ENCODE results near the gene IFI16.

The IFI16 gene

DNA sequence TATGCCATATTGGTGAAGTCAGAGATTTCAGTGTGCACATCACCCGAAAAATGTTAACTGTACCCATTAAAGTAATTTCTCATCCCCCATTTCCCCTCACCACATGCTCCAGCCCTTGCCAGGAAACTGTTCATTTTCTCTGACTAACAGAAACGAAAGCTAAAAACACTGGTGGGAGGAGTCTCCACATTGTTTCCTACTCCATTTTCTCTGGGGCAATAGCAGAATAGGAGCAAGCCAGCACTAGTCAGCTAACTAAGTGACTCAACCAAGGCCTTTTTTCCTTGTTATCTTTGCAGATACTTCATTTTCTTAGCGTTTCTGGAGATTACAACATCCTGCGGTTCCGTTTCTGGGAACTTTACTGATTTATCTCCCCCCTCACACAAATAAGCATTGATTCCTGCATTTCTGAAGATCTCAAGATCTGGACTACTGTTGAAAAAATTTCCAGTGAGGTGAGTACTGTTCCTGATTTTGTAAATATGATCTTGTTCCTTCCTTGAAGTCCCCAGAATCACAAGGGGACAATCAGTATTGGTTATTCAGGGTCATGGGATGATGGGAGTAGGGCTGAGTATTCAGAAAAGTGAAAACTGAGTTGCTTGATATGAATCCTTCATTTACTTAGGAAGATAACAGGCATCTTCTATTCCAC, at the start of gene IFI16:
Gene IFI16 (plus strand): TSS at position 204 of the 658 bp plus-strand sequence. CDS start 4,774 bp downstream, outside the sequence.
- in situ Hi-C loops (cut with HindIII; ENCODE audit: low sequenced_read_pairs) = no loop called here

DNA sequence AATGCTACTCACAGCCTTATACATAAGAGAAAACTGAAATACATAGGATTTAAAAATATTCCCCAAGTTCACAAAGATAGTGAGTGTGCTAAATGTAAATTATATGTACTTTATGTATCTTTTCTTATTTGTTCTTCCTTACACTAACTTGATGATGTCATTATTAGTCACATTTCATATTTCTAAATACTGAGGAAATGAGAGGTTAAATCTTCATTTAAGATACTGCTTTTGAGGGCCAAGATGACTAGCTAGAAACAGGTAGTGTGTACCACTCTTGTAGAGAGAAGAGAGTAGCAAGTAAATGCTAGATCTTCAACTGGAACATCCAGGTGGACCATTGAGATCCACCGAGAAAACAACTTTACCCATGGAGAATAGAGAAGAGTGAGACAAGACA, 48.5 kb upstream of the IFI16 start:
- in situ Hi-C loops (cut with HindIII; ENCODE audit: low sequenced_read_pairs) = no loop called here

DNA sequence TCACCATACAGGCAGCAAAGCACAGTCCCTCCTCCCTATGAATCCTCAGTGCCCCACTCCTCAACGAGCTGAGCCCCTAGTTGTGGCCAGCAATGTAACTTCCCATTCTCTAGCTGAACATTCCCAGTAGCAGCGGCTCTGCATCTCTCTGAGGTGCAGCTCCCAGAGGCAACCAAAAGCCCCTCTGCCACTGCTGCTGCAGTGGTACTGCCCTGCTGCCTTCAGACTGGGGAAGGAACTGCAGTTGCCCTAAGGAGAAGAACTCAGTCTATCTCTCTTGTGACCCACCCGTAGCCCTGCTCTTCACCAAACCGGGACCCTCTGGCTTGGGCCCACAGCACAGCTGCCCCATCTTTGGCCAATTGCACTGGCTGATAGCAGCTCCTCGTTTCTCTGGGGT, 46.7 kb upstream of the IFI16 start:
- in situ Hi-C loops (cut with HindIII; ENCODE audit: low sequenced_read_pairs) = no loop called here

DNA sequence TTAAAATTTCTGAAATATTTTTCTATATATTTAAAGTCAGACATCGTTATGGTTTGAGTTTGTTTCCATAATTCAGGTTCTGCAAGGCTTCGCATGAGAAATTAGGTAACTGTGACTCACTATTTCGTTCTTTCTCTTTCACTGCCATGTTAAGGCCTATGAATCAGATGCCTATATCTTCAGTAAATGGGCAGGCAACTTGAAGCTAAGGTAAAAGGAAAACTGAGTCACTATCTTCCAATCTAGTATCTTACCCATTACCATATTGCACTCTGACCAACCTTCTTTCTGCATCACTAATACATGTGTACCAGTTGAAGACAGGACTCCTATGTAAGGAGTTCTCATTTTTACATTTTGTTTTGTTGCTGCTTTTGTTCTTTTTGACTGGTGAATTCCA, 40.5 kb upstream of the IFI16 start:
- in situ Hi-C loops (cut with HindIII; ENCODE audit: low sequenced_read_pairs) = no loop called here

DNA sequence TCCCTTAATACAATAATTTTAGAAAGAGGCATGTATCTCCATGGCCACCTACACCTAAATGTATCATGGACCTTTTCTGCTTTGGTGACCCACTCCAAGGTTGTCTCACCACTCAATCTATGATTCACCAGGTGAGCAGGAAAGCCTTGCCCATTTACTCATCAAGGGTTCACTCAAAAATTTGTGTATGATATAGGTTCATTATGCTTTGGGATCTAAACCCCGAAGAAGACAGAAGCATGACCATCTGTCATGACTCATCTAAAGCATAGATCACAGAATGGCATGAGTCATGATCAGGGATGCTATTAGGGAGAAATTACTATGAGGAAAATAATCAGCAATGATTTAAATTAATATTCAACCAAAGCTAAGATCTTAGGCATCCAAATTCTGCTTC, 39.9 kb upstream of the IFI16 start:
- in situ Hi-C loops (cut with HindIII; ENCODE audit: low sequenced_read_pairs) = no loop called here

DNA sequence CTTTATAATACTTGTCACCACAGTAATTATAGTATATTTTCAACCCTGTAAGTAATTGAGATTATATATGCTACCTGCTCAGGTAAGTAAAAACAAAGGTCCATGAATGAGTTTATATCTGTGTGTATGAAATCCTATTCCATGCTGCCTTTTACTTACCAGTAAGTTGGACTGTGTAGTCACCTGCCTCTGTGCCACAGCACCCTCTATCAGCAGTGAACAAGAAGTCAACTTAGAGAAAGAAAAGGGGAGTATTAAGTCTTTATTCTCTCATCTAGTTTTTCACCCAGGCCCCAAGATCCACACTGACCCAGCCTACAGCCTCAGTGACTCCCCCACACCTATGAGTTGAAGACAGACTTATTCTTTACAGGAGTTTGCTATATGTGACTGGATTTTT, 36.9 kb upstream of the IFI16 start:
- in situ Hi-C loops (cut with HindIII; ENCODE audit: low sequenced_read_pairs) = no loop called here

- in situ Hi-C loops (cut with HindIII; ENCODE audit: low sequenced_read_pairs) = no loop called here
These were observed 33.5 kb upstream of the IFI16 start for GRCh38 chr1:158976219-158976618.

GRCh38 chr1:158978730-158979129, 31.0 kb upstream of the IFI16 start:
- in situ Hi-C loops (cut with HindIII; ENCODE audit: low sequenced_read_pairs) = no loop called here

GRCh38 chr1:158979229-158979628, 30.5 kb upstream of the IFI16 start:
- in situ Hi-C loops (cut with HindIII; ENCODE audit: low sequenced_read_pairs) = no loop called here

DNA sequence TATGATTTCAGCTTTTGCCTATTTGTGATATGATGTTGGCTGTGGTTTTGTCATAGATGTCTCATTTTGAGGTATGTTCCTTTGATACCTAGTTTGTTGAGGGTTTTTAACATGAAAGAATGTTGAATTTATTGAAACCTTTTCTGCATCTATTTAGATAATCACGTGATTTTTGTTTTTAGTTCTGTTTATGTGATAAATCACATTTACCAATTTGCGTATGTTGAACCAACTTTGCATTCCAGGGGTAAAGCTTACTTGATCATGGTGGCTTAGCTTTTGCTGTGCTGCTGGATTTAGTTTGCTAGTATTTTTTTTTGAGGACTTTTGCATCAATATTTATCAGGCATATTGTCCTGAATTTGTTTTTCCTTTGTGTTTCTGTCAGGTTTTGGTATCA, 26.5 kb upstream of the IFI16 start:
- in situ Hi-C loops (cut with HindIII; ENCODE audit: low sequenced_read_pairs) = no loop called here

GRCh38 chr1:158984386-158984785, 25.3 kb upstream of the IFI16 start:
- in situ Hi-C loops (cut with HindIII; ENCODE audit: low sequenced_read_pairs) = no loop called here

DNA sequence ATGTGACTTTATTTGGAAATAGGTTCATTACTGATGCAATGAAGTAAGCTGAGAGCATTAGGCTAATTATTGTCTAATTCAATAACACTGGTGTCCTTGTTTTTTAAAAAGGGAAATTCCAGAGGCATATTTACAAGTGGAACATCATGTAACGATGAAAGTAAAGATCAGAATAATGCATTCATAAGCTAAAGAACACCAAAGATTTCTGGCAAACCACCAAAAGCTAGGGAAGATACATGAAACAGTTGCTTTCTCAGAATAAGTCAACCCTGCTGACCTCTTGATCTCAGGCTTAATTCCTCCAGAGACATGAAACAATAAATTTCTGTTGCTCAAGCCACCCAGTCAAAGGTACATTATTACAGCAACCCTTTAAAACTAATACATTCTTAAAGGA, 20.3 kb upstream of the IFI16 start:
- in situ Hi-C loops (cut with HindIII; ENCODE audit: low sequenced_read_pairs) = no loop called here

DNA sequence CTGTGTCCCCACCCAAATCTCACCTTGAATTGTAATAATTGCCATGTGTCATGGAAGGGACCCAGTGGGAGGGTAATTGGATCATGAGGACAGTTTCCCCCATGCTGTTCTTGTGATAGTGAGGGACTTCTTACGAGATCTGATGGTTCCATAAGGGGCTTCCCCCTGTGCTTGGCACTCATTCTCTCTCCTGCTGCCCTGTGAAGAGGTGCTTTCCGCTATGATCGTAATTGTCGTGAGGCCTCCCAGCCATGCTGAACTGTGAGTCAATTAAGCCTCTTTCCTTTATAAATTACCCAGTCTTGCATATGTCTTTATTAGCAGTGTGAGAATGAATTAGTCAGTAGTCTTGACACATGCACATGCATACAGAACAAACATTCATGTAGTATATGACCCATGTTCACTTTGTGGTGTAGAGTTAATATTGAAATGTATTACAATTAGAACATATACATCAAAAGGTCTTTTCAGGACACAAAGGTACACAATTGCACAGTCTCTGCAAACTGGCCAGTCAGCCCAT, 16.9 kb upstream of the IFI16 start:
- in situ Hi-C loops (cut with HindIII; ENCODE audit: low sequenced_read_pairs) = no loop called here

DNA sequence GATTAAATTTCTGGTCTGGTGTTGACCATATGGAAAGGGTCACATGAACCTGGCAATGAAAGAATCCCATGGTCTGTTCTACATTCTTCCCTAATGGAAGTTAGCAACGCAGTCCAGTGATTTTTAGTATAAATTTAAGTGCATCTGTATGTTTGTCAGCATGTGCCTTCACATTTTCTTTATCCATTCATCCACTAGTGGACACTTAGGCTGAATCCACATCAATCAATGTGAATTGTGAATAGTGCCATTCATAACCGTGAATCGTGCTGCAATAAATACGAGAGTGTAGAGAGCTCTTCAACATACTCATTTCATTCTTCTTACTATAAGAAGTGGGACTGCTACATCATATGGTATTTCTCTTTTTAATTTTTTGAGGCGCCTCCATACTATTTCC, 12.7 kb upstream of the IFI16 start:
- in situ Hi-C loops (cut with HindIII; ENCODE audit: low sequenced_read_pairs) = no loop called here

DNA sequence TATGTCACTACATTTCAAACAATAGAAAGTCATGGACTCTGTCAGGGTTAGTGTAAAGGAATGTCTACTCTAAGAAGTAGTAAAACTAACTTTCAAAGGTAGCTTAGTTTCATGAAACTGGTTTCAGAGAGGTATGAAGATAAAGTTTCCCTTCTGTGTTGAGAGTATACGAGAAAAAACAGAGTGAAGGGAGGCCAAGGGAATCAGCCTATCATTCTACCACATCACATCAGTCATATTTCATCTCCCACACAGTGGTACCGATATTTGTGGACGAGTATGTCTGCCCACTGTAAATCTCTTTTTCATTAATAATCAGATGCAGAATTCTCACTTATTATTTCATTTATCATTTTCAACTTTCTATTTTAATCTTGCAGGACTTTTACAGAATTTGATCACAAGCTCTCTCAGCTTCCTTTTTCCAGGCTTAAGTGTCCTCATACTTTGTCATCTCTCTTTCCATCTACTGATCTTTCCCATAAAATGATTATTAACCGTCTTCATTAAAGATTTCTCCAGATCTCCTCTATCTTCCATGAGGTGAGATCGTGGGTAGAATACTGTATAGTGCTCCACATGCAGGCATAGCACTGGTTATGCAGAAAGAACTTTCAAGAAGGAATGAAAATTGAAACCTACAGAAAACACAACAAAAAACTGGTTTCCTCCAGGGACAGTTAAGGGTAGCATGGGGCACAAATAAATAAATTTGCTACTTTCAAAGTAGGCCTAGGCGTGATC, 11.5 kb upstream of the IFI16 start:
- in situ Hi-C loops (cut with HindIII; ENCODE audit: low sequenced_read_pairs) = no loop called here

- in situ Hi-C loops (cut with HindIII; ENCODE audit: low sequenced_read_pairs) = no loop called here
These were observed 10.9 kb upstream of the IFI16 start for GRCh38 chr1:158998781-158999161.

- in situ Hi-C loops (cut with HindIII; ENCODE audit: low sequenced_read_pairs) = no loop called here
These were observed 10.2 kb upstream of the IFI16 start for GRCh38 chr1:158999316-159000069.

GRCh38 chr1:159000070-159000409, 9.7 kb upstream of the IFI16 start:
- in situ Hi-C loops (cut with HindIII; ENCODE audit: low sequenced_read_pairs) = no loop called here

DNA sequence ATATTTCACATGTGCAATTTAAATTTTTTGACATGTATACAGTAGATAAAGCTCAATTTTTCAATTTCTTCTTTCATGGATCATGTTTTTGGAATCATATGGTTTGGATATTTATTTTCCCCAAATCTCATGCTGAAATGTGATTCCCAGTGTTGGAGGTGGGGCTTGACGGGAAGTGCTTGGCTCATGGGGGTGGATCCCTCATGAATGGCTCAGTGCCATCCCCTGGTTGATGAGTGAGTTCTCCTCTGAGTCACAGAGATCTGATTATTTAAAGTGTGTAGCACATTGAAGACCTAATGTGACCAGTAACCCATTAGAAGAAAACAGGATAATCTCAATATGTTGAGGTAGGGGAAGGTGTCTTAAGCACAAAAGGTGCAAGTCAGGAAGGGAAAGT, 9.1 kb upstream of the IFI16 start:
- in situ Hi-C loops (cut with HindIII; ENCODE audit: low sequenced_read_pairs) = no loop called here

DNA sequence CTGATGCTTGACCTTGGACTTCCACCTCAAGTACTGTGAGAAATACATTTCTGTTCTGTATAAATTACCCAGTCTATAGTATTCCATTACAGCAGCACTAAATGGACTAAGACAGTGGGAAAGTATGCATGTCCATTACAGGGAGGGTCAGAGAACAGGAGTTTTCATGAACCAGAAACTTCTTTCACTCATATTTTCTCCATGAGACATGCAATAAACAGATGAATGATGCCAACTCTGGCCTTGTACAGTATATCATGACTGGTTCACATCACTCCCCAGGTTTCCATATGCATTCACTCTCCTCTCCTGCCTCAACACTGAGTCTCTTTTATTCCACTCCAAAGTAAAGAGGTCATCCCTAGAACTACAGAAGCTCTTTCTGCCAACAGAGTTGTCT, 4.5 kb upstream of the IFI16 start:
- in situ Hi-C loops (cut with HindIII; ENCODE audit: low sequenced_read_pairs) = no loop called here

DNA sequence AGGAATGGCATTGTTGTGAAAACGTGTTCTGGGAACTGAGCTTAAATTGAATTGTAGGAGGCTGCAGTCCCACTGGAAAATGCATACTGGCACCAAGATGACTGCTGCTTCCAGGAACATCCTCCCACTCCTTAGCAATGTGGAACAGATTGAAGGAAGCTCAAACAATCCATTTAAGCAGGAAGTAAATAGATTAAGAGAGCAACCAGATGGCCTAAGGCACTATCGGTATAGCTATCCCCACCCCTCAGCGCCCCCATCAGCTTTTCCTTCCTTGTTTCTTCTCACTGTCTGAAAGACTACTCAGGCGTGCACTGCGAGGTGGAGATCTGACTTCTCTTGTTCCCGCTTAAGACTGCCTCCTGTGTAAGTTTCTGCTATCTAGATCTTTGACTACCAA, 4.0 kb upstream of the IFI16 start:
- in situ Hi-C loops (cut with HindIII; ENCODE audit: low sequenced_read_pairs) = no loop called here

Data from DLD1 (cell line).